Caki2 (cell line): ENCODE data around the gene NCF4. TPM values are rescaled to one million over a fixed set of nuclear protein-coding genes. Genes with fewer than 3 reads are reported as not detected.

Source experiments
- DNase-seq: peaks from one replicate; pipeline ENCODE4 v3.0.0-alpha.2; 2015; ENCODE audit warnings: low read depth
- in situ Hi-C: cut with HindIII; loops from 2 replicates; pipeline ENCODE4 v1.10.0; 2016; ENCODE audit warnings: low sequenced_read_pairs, low pct_unique_long_range_greater_than_20kb, mixed read lengths
- total RNA-seq: library from RNA; depleted of rRNA; stranded (reverse); fragments of >200 nt; shearing (Covaris generic); gene quantifications from 2 replicates; pipeline ENCODE4 v1.2.3, GENCODE V29; 2014; ENCODE audit warnings: low replicate concordance

The NCF4 gene
- total RNA-seq, 1 experiment from 2014 or later, result not detected

GRCh38 chr22:36881504-36882245 is 20.9 kb downstream of the NCF4 start:
- DNase-seq, result peak; percentile 17
- in situ Hi-C loops, result no loop called here

- in situ Hi-C loops, result no loop called here
Observed at GRCh38 chr22:36884349-36885158, 23.7 kb downstream of the NCF4 start.

DNA sequence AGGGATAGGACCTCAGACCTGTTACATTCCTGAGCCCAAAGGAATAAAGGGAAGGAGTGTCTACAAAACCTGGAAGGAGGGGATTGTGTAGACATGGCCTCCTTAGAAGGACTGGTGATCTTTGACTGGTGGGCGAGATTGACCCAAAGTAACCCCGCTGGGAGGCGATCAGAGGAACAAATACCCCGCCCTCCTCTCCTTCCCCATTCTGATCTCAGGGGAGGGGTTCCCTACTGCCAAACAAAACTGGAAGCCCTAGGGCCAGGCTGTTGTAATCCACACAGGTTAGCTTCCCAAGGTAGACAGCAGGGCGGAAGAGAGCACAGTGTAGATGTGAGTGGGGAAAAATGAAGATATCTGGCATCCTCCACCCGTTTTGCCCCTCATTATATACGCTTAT is 24.7 kb downstream of the NCF4 start:
- in situ Hi-C loops, result no loop called here
- no peak for DNase-seq

More at GRCh38 chr22:36884349-36885158, 23.7 kb downstream of the NCF4 start:
- no peak for DNase-seq

- DNase-seq, result no peak
- in situ Hi-C loops, result no loop called here
Observed at GRCh38 chr22:36886016-36886415, 25.2 kb downstream of the NCF4 start.

DNA sequence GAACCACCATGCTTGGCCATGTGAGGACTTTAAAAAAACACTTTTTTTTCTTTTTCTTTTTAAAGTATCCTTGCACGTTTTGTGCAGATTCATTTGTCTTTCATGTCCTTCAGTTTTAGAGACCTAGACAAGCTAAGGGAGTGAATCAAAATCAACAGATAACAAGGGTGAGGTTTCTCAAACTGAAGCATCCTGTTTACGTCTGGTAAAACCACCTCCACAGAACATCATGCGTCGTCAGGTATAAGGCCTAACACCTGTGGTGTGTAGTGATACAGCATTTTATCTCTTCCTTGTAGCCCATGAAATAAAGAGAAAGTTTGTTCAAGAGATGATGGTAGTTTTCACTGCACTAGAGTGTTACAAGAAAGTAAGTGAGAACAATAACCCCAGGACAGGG is 26.4 kb downstream of the NCF4 start:
- DNase-seq, result no peak
- in situ Hi-C loops, result no loop called here

- in situ Hi-C loops, result no loop called here
- no peak for DNase-seq
Observed at GRCh38 chr22:36891646-36892045, 30.8 kb downstream of the NCF4 start.

DNA sequence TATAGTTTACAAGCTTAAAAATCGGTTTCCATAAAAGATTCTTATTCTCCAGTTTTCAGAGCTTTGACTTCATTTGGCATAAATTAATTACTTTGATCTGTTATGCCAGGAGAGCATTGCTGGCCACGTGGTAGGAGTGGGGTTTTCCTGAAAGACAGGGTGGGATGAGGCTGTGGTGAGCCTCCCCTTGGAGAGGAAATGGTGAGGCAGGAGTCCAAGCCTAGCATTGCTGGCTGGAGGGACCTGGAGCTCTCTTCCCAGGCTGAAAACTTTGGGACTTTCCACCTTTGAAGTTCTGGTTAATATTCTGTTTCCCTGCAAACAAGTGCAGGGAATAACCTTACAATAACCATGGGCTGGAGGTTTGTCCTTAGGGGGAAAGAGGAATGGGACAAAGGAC is 31.5 kb downstream of the NCF4 start:
- in situ Hi-C loops, result no loop called here
- no peak for DNase-seq

DNA sequence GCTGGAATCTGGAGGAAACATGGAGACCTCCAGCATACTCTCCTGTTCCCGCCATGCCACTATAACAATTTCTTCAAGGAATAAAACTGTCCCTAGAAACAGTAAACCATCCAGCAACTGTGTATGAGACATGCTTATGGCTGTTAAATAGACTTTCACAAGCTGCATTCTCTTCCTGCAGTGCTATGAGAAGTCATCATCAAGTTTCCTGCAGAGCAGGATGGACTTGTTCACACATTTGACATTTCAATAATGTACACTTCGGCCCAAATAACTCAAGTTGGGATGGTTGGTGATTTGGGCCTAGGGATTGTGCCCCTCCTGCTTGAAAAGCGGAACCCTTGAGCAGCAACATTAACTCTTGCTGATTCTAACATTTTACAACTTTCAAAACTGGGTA is 32.5 kb downstream of the NCF4 start:
- in situ Hi-C loops, result no loop called here

DNA sequence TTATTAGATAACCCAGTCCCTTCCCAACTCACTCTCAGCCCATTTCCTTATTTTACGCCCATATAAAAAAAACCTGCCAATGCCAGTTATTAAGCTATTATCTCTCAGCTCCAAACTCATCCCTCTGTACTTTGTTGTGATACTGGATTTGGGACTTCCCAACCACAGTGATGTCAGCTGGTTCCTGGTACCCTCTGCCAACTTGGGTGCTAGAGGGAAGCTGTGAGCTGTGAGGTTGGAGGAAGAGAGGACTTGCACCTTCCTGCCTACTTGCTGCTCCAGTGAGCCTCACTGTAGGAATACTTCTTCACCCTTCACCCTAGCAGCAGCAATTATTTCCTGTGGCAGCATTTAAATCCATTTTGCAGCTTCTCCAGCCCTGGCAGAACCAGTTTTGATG is 33.5 kb downstream of the NCF4 start:
- no peak for DNase-seq
- in situ Hi-C loops, result no loop called here

More for the DNA sequence above, 32.5 kb downstream of the NCF4 start:
- DNase-seq, result no peak

DNA sequence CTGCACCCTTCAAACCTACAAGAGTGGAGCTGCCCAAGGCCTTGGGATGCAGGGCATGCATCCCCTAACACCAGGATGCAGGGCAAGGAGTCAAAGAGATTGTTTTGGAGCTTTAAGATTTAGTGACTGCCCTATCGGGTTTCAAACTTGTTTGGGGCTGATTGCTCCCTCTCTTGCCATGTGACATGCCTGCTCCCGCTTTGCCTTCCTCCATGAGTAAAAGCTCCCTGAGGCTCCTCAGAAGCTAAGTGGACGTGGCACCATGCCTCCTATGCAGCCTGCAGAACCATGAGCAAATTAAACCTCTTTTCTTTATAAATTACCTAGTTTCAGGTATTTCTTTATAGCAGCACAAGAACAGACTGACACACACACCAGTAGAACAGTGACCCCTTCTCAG is 36.8 kb downstream of the NCF4 start:
- in situ Hi-C loops, result no loop called here
- DNase-seq, result no peak

DNA sequence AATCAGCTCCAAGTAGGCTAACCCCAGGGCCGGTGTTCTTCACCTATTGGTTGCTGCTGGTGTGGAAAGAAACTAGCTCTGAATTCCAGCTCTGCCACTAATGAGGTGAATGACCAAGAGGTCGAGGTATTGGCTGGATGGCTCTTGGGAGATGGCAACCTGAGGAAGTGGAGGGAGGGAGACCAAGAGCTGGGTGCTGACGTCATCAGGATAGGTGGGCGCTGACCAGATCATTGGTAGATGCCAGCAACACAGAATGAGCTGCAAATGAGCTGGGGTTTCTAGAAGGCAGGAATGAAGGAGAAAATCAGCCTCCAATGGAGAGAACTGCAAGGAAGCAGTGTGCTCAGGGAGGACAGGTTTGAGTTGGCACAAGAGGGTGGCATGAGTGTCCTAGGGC is 37.9 kb downstream of the NCF4 start:
- no peak for DNase-seq
- in situ Hi-C loops, result no loop called here

- in situ Hi-C loops, result no loop called here
- DNase-seq, result no peak
Observed at GRCh38 chr22:36899498-36899897, 38.7 kb downstream of the NCF4 start.

- no peak for DNase-seq
- in situ Hi-C loops, result no loop called here
Observed at GRCh38 chr22:36900225-36900624, 39.4 kb downstream of the NCF4 start.

- no peak for DNase-seq
- in situ Hi-C loops, result no loop called here
Observed at GRCh38 chr22:36900880-36901279, 40.1 kb downstream of the NCF4 start.

DNA sequence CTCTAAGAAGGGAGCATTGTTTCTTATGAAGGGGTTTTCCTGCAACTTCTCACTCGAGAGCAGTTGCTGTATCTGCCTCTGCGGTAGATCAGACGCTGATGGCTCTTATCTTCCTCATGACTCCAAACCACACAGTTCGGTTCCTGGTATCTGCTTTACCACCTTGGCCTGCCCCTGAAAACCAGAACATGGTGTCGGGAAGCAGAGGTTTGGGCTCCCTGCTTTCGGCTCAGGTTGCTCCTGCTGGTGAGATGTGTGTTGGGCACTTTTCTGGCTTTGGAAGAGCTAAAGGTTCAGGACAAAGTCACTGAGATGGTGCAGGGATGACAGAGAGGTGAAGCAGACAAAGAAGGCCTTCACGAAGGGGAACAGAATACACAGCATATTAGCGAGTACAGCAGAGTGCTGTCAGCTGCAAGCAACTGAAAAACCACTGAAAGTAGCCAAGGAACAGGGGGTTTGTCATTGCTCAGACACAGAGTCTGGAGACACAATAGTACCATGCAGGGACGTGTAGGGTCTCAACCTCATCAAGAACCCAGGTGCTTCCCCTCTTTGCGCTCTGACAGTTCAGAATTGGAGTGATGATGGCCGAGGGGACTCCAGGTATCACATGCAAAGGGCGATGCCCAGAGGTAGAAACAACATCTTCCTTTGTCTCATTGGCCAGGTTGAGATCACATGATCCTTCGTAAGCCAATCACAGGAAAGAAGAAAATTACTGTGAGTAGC is 40.8 kb downstream of the NCF4 start:
- in situ Hi-C loops, result no loop called here
- DNase-seq, result no peak

- in situ Hi-C loops, result no loop called here
- no peak for DNase-seq
Observed at GRCh38 chr22:36902143-36902926, 41.5 kb downstream of the NCF4 start.

- in situ Hi-C loops, result no loop called here
- DNase-seq, result no peak
Observed at GRCh38 chr22:36904260-36904880, 43.6 kb downstream of the NCF4 start.
